Keratinocyte (primary cell): ENCODE results near the gene KCNC2. TPM values are rescaled to one million over a fixed set of nuclear protein-coding genes. Genes with fewer than 3 reads are reported as not detected.

ENCODE experiments used
- DNase-seq: peaks from one replicate; pipeline ENCODE4 v3.0.0-alpha.2; 2011; ENCODE audit warnings: low read depth, missing footprints, low spot score
- FAIRE-seq: peaks from 2 replicates; lab custom pipeline; 2011; peaks lifted over from hg19 to GRCh38; lab: Jason Lieb, UNC
- H2AFZ ChIP-seq: 2 replicates; pipeline ENCODE4 v1.6.0; 2012; ENCODE audit warnings: low read length, control low read depth, inconsistent platforms; ENCODE audit not compliant: control insufficient read depth
- H3K27ac ChIP-seq: 2 replicates; pipeline ENCODE4 v1.5.1; 2011; ENCODE audit warnings: low read length; ENCODE audit not compliant: control insufficient read depth, insufficient read depth
- H3K27me3 ChIP-seq: 3 replicates; pipeline ENCODE4 v1.6.0; 2011; ENCODE audit warnings: low read length; ENCODE audit not compliant: control insufficient read depth, insufficient read depth; ENCODE audit errors: extremely low read depth
- H3K36me3 ChIP-seq, 2 experiments: 2 replicates in 1 of 2; 3 replicates in 1 of 2; pipeline ENCODE4 v1.5.1; 2011; ENCODE audit warnings: low read length in 2 of 2, mild to moderate bottlenecking in 1 of 2; ENCODE audit not compliant: control insufficient read depth in 2 of 2, insufficient read depth in 2 of 2; ENCODE audit errors: extremely low read depth in 1 of 2
- H3K4me1 ChIP-seq: 3 replicates; pipeline ENCODE4 v1.5.1; 2011; ENCODE audit warnings: low read length; ENCODE audit not compliant: control insufficient read depth, insufficient read depth; ENCODE audit errors: extremely low read depth
- H3K4me2 ChIP-seq: 3 replicates; pipeline ENCODE4 v1.6.0; 2011; ENCODE audit warnings: low read depth, low read length; ENCODE audit not compliant: control insufficient read depth, insufficient read depth; ENCODE audit errors: extremely low read depth
- H3K4me3 ChIP-seq, 3 experiments: fragments of 200-600 bp in 1 of 3; sonication (generic) in 1 of 3; 2 replicates in 2 of 3; 3 replicates in 1 of 3; pipeline ENCODE4 v1.5.1; 2011 to 2016; ENCODE audit warnings: low read length in 3 of 3, mild to moderate bottlenecking in 3 of 3, control low read depth in 2 of 3, inconsistent platforms in 1 of 3, low read depth in 1 of 3, mixed read lengths in 1 of 3, mixed run types in 1 of 3, moderate library complexity in 1 of 3; ENCODE audit not compliant: control insufficient read depth in 2 of 3, insufficient read depth in 2 of 3; ENCODE audit errors: extremely low read depth in 1 of 3
- H3K79me2 ChIP-seq: 2 replicates; pipeline ENCODE4 v1.6.0; 2012; ENCODE audit warnings: low read length; ENCODE audit not compliant: control insufficient read depth, insufficient read depth
- H3K9ac ChIP-seq: 3 replicates; pipeline ENCODE4 v1.6.0; 2011; ENCODE audit warnings: low read length; ENCODE audit not compliant: control insufficient read depth, insufficient read depth; ENCODE audit errors: extremely low read depth
- H3K9me1 ChIP-seq: 3 replicates; pipeline ENCODE4 v1.6.0; 2011; ENCODE audit warnings: low read length; ENCODE audit not compliant: control insufficient read depth, insufficient read depth; ENCODE audit errors: extremely low read depth
- H3K9me3 ChIP-seq: 2 replicates; pipeline ENCODE4 v1.5.1; 2012; ENCODE audit warnings: low read depth, low read length; ENCODE audit not compliant: control insufficient read depth
- H4K20me1 ChIP-seq: 3 replicates; pipeline ENCODE4 v1.6.0; 2011; ENCODE audit warnings: low read length; ENCODE audit not compliant: control insufficient read depth, insufficient read depth; ENCODE audit errors: extremely low read depth
- CTCF ChIP-seq, 3 experiments: IDR thresholded peaks in 1 of 3; conservative IDR thresholded peaks in 1 of 3; optimal IDR thresholded peaks in 1 of 3; 2 replicates in 2 of 3; 3 replicates in 1 of 3; pipeline versions ENCODE3 to v1.5.1; 2011; ENCODE audit warnings: low read length in 3 of 3, mild to moderate bottlenecking in 3 of 3, moderate library complexity in 2 of 3, control low read depth in 1 of 3, inconsistent platforms in 1 of 3; ENCODE audit not compliant: insufficient read depth in 2 of 3; ENCODE audit errors: extremely low read depth in 1 of 3
- EZH2 ChIP-seq: IDR thresholded peaks from one replicate; pipeline ENCODE4 v1.6.1; 2012; ENCODE audit warnings: inconsistent platforms, mild to moderate bottlenecking, low read length, moderate library complexity
- dilution Hi-C: fragments of 300-500 bp; cut with MboI; formaldehyde crosslinking; loops from one replicate; pipeline ENCODE4 v1.7.0; 2020; ENCODE audit warnings: low sequenced_read_pairs; ENCODE audit not compliant: extremely low pct_ligation_motif_present
- polyA plus RNA-seq, 5 experiments: library from polyadenylated mRNA; depleted of rRNA in 3 of 5; stranded (reverse) in 3 of 5; stranded (forward) in 1 of 5; unstranded in 1 of 5; fragments of >200 nt; gene quantifications; 1 replicate in 1 of 5; 2 replicates in 3 of 5; 3 replicates in 1 of 5; pipeline versions ENCODE4 v1.2.1 to v1.2.3, GENCODE V29; 2011 to 2012; ENCODE audit warnings: missing spikeins in 2 of 5, low read depth in 1 of 5, low replicate concordance in 1 of 5

Gene KCNC2
- polyA plus RNA-seq, 1 donor (not counting 4 experiments of a cell fraction or from before 2014, with no cell fraction given): not detected

- FAIRE-seq: no peak
- TF ChIP-seq CTCF (optimal IDR thresholded peaks at IDR 0.05 in 1 of 3, IDR thresholded peaks at IDR 0.05 in 1 of 3, conservative IDR thresholded peaks at IDR 0.05 in 1 of 3; ENCODE audit: extremely low read depth in 1 of 3, insufficient read depth in 2 of 3, low read length in 3 of 3) (no peak), EZH2 (no peak)
- peak overlapping the region; percentile 52 for H2AFZ ChIP-seq
- no peaks in the 10 kb centered on the region for H3K9me1 ChIP-seq
- H3K4me2 ChIP-seq: no peak overlapping the region
- H3K4me3 ChIP-seq: no peak overlapping the region
- no peaks in the 10 kb centered on the region for H3K9me3 ChIP-seq
- H3K79me2 ChIP-seq: no peaks in the 10 kb centered on the region
- no peak for DNase-seq
- H3K27ac ChIP-seq: no peak overlapping the region
- no peaks in the 10 kb centered on the region for H3K4me1 ChIP-seq
- H3K9ac ChIP-seq: no peak overlapping the region
- dilution Hi-C loops: no loop called here
- H3K27me3 ChIP-seq: no peaks in the 10 kb centered on the region
- H3K36me3 ChIP-seq: no peaks in the 10 kb centered on the region
- no peaks in the 10 kb centered on the region for H4K20me1 ChIP-seq
Measured at GRCh38 chr12:75170640-75171185, 38.9 kb downstream of the KCNC2 start.

- no peaks in the 10 kb centered on the region for H3K27me3 ChIP-seq
- no peaks in the 10 kb centered on the region for H3K9me1 ChIP-seq
- FAIRE-seq (peak; percentile 9), DNase-seq (no peak)
- dilution Hi-C loops: no loop called here
- H3K79me2 ChIP-seq: no peaks in the 10 kb centered on the region
- no peak for TF ChIP-seq CTCF (optimal IDR thresholded peaks at IDR 0.05 in 1 of 3, IDR thresholded peaks at IDR 0.05 in 1 of 3, conservative IDR thresholded peaks at IDR 0.05 in 1 of 3; ENCODE audit: extremely low read depth in 1 of 3, insufficient read depth in 2 of 3, low read length in 3 of 3)
- no peak for TF ChIP-seq EZH2
- H3K9me3 ChIP-seq: no peaks in the 10 kb centered on the region
- peaks cover 4% of the 10 kb centered on the region for H3K4me1 ChIP-seq
- no peaks in the 10 kb centered on the region for H3K36me3 ChIP-seq
- H3K27ac ChIP-seq: no peak overlapping the region
- no peak overlapping the region for H3K4me3 ChIP-seq
- no peaks in the 10 kb centered on the region for H4K20me1 ChIP-seq
- H2AFZ ChIP-seq: no peak overlapping the region
- H3K4me2 ChIP-seq: no peak overlapping the region
- H3K9ac ChIP-seq: no peak overlapping the region
Measured at GRCh38 chr12:75162845-75163244, 46.8 kb downstream of the KCNC2 start.
